Pancreas (tissue), 10 donors: Measurements from ENCODE around the gene ZNF536. TPM values are rescaled to one million over a fixed set of nuclear protein-coding genes. Genes with fewer than 3 reads are reported as not detected.
A peak's percentile ranks its signal among the peaks of the same experiment; 100 is the strongest.

Experiments
- ATAC-seq, 4 donors: fragments of 200-7000 bp; cut with Tn5 transposase; one replicate each; pipeline versions ENCODE4 v1.8.0 to v1.9.1; 2020; ENCODE audit warnings: mild to moderate bottlenecking in 4 of 4, moderate library complexity in 4 of 4
- DNase-seq, 6 donors: peaks; one replicate each; pipeline ENCODE4 v3.0.0-alpha.2; 2020
- FAIRE-seq: peaks from 2 replicates; lab custom pipeline; 2012; peaks lifted over from hg19 to GRCh38; lab: Jason Lieb, UNC
- H3K27ac ChIP-seq, 4 donors: fragments of 200-600 bp; sonication (generic); 1 replicate in 3 of 4; 2 replicates in 1 of 4; pipeline versions ENCODE4 v1.5.0 to v1.8.0; 2020
- H3K27me3 ChIP-seq, 4 donors: fragments of 200-600 bp; one replicate each; pipeline ENCODE4 v1.8.0; 2021
- H3K36me3 ChIP-seq, 3 donors: fragments of 200-600 bp; sonication (generic) in 1 of 3; one replicate each; pipeline versions ENCODE4 v1.5.0 to v1.8.0; 2020 to 2021
- H3K4me1 ChIP-seq, 3 donors: fragments of 200-600 bp; one replicate each; pipeline ENCODE4 v1.8.0; 2021
- H3K4me3 ChIP-seq, 4 donors: fragments of 200-600 bp; sonication (generic) in 2 of 4; one replicate each; pipeline versions ENCODE4 v1.5.0 to v1.8.0; 2020 to 2021
- H3K9me3 ChIP-seq, 4 donors: fragments of 200-600 bp; one replicate each; pipeline ENCODE4 v1.8.0; 2021
- WGBS, 2 donors: extraction: QIAGEN DNeasy Blood & Tissue Kit; methylation state at CpG; one replicate each; pipeline ENCODE4 v1.1.7; 2013; 5-methylcytosine and 5-hydroxymethylcytosine counted together
- intact Hi-C, 3 donors: fragments of 100-400 bp; cut with DNase I; formaldehyde crosslinking; loops; one replicate each; pipeline versions ENCODE4 v1.11.1 to v1.14.2; 2022
- polyA plus RNA-seq, 2 donors: library from polyadenylated mRNA; stranded (reverse); fragments of 200-250 nt; gene quantifications; one replicate each; pipeline ENCODE4 v1.2.3, GENCODE V29; 2013
- total RNA-seq, 6 donors: library from RNA; stranded (reverse); fragmentation: NEBNext Ultra II Directional in 4 of 6; extraction: Animal tissue kit (Norgen Biotek cat#: 25700) in 4 of 6; gene quantifications; one replicate each; pipeline versions ENCODE4 v1.2.1 to v1.2.4, GENCODE V29; 2021 to 2023
- TF ChIP-seq, protein P1 (sequence below), 4 donors: fragments of 200-600 bp; sonication (generic) in 3 of 4; IDR thresholded peaks; one replicate each; pipeline versions ENCODE4 v1.5.0 to v1.8.0; 2021; ENCODE audit warnings: antibody characterized with exemption in 4 of 4
- donor health status: healthy with polysubstance abuse.
- donor health status: DM: no; HTN: no; CAD: no; lungs with moderate emphysema.
- donor health status: DM: no; HTN: no; CAD: no.
- donor health status: control.
- donor health status: control.
- donor health status: Bipolar disorder and iron deficiency.
- donor health status: DM: yes; HTN: yes; CAD: no.
- donor health status: DM: no; HTN: no; CAD: no.
- donor health status: DM: no; HTN: no; CAD: no.
- donor health status: DM: yes; HTN: yes; CAD: no.

ZNF536 gene
- total and polyA plus RNA-seq, 8 donors = 0.06 to 1.7 (median 0.13) TPM

DNA sequence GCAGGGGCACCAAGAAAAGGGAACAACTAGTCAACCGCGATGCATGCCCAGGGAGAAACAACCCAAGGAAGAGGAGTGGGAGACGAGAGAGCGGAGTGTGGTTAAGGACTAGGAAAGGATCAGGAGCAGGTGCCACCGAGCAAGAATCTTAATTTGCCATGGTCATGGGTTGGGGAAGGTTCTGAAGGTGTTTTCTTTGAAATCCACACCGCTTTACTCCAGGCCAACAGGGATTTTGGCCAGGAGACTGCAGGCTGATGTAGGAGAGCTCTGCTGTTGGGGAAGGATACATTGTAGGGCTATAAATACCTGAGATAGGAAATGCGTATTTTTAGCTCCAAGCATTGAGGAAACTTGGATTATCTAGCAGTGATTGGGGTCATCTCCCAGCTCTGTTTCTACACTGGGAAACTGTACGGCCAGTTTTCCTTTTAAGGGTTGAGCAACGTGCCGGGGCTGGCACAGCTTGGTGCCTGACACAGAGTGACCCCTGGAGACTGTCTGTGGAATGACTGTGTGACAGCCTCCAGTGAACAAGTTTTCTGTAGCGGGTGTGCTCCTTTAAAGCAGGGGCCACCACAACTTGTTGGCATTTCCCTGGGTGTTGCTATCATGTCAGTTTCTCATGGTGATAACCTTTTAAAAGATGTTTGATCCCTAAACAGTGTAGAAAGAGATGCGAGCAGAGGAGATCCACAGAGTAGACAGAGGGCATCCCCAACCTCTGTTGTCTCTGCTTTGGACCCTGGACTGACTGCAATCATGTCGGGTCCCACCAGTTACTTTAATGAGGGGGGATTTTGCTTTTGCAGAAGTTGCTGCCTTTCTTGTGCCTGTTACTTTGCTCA lies 34.3 kb downstream of the ZNF536 start:
- ATAC-seq (peak in 3 of 4 donors; percentile 63 to 71 (median 68)), FAIRE-seq (no peak), DNase-seq (peak in 1 of 6 donors; percentile 19)
- intact Hi-C loops = no loop called here
- 49 to 51% methylated on average over 13 of the region's 13 CpGs for WGBS, 2 donors
- Histone ChIP-seq H3K27me3 (peaks cover 0 to 8% (median 0%) of the 10 kb centered on the region in 4 donors), H3K4me3 (no peak overlapping the region), H3K36me3 (no peaks in the 10 kb centered on the region), H3K9me3 (no peaks in the 10 kb centered on the region), H3K4me1 (no peaks in the 10 kb centered on the region), H3K27ac (no peak overlapping the region)
- TF ChIP-seq, protein P1, sequence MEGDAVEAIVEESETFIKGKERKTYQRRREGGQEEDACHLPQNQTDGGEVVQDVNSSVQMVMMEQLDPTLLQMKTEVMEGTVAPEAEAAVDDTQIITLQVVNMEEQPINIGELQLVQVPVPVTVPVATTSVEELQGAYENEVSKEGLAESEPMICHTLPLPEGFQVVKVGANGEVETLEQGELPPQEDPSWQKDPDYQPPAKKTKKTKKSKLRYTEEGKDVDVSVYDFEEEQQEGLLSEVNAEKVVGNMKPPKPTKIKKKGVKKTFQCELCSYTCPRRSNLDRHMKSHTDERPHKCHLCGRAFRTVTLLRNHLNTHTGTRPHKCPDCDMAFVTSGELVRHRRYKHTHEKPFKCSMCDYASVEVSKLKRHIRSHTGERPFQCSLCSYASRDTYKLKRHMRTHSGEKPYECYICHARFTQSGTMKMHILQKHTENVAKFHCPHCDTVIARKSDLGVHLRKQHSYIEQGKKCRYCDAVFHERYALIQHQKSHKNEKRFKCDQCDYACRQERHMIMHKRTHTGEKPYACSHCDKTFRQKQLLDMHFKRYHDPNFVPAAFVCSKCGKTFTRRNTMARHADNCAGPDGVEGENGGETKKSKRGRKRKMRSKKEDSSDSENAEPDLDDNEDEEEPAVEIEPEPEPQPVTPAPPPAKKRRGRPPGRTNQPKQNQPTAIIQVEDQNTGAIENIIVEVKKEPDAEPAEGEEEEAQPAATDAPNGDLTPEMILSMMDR (IDR thresholded peaks at IDR 0.05) = peak in 1 of 4 donors; percentile 14

DNA sequence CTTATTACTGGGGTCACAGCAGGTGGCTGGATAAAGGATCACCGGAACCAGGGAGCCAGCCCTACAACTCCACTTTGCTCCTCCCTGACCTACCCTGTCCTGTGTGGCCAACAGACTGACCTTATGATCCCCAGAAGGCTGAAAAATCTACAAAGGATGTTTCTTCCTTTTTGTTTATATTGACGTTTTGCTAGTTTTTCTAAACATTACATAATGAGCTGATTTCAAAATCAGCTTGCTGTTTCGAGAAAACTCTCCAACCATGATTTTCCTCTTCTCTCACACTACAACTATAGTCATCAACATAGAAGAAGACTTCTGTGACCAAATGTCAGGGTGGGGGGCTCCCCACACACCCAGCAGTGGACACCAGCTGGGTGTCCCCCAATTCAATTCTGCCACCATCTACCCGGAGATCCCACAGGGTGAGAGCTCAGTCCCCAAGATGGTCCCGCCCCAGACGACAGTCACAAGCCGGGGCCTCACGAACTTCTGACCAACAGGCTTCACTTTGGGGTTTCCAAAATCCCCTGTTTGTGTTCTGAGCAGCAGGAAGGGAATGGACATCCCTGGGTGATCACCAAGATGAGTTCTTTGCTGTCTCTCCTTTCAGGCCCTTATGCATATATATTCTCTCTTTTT lies 35.0 kb downstream of the ZNF536 start:
- no peaks in the 10 kb centered on the region for H3K4me1 ChIP-seq
- H3K36me3 ChIP-seq = no peaks in the 10 kb centered on the region
- no peaks in the 10 kb centered on the region for H3K9me3 ChIP-seq
- WGBS, 2 donors = 56 to 66% methylated on average over 8 of the region's 8 CpGs
- TF ChIP-seq, protein P1 (IDR thresholded peaks at IDR 0.05) = no peak
- ATAC-seq (no peak), FAIRE-seq (no peak), DNase-seq (no peak)
- no peak overlapping the region for H3K27ac ChIP-seq
- intact Hi-C loops = no loop called here
- peaks cover 0 to 11% (median 0%) of the 10 kb centered on the region in 4 donors for H3K27me3 ChIP-seq
- no peak overlapping the region for H3K4me3 ChIP-seq

DNA sequence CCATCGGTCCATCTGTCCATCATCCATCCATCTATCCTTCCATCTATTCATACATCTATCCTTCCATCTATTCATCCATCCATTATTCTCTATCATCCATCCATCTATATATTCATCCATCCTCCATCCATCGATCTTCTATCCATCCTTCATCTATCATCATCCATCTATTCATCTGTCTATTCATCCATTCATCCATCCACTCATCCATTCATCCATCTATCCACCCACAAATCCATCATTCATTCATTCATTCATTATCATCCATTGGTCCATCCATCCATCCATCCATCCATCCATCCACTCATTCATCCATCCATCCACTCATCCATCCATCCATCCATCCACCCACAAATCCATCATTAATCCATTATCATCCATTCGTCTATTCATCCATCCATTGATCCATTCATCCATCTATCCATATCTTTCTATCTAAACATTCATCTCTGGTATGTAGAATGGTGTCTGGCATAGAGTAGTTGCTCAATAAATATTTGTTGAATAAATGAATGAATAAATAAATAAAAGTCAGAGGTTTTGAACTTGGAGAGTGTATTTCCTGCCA lies 36.6 kb downstream of the ZNF536 start:
- H3K27me3 ChIP-seq = peaks cover 0 to 11% (median 0%) of the 10 kb centered on the region in 4 donors
- intact Hi-C loops = no loop called here
- FAIRE-seq (no peak), DNase-seq (no peak), ATAC-seq (no peak)
- H3K9me3 ChIP-seq = no peaks in the 10 kb centered on the region
- TF ChIP-seq, protein P1 (IDR thresholded peaks at IDR 0.05) = no peak
- no peak overlapping the region for H3K27ac ChIP-seq
- WGBS, 2 donors = 69 to 82% methylated on average over 3 of the region's 3 CpGs
- H3K4me3 ChIP-seq = no peak overlapping the region
- no peaks in the 10 kb centered on the region for H3K36me3 ChIP-seq
- no peaks in the 10 kb centered on the region for H3K4me1 ChIP-seq

DNA sequence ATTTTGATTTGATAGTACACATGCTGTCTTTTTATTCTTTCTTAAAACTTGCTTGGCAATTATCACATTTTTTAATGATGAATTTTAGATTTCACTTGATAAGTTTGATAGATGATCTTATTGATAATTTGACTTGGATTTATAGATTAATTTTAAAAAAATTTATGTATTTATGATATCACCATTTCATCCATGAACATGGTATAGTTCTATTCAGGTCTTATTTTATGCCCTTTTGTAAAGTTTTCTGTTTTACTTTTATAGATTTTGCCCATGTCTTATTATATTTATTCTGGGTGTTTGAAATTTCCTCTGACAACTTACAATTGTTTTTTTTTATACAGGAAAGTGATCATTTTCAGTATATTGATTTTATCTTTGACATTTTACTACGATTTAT lies 39.5 kb downstream of the ZNF536 start:
- Histone ChIP-seq H3K9me3 (no peaks in the 10 kb centered on the region), H3K36me3 (no peaks in the 10 kb centered on the region), H3K4me3 (no peak overlapping the region), H3K27me3 (peaks cover 0 to 11% (median 1%) of the 10 kb centered on the region in 4 donors), H3K27ac (no peak overlapping the region), H3K4me1 (no peaks in the 10 kb centered on the region)
- no peak for DNase-seq
- intact Hi-C loops = no loop called here
- WGBS, 2 donors = 46 to 48% methylated on average over 1 of the region's 1 CpG
- TF ChIP-seq, protein P1 (IDR thresholded peaks at IDR 0.05) = no peak
- peak; percentile 89 for FAIRE-seq
- ATAC-seq = no peak
